CD4-positive, alpha-beta T cell treated with Interleukin-21 for 1 hour (primary cell): ENCODE measurements around the gene PTGR3.
A peak's percentile ranks its signal among the peaks of the same experiment; 100 is the strongest.

Experiments used
- DNase-seq: peaks from one replicate; pipeline ENCODE4 v3.0.0-alpha.2; 2020

Gene PTGR3

GRCh38 chr18:75214766-75215510 is 6.0 kb upstream of the PTGR3 start:
- no peak for DNase-seq

GRCh38 chr18:75214332-75214690 is 5.4 kb upstream of the PTGR3 start:
- DNase-seq = no peak

GRCh38 chr18:75213611-75214331 is 4.8 kb upstream of the PTGR3 start:
- DNase-seq = no peak

- no peak for DNase-seq
Observed at GRCh38 chr18:75212751-75213090, 3.8 kb upstream of the PTGR3 start.

DNA sequence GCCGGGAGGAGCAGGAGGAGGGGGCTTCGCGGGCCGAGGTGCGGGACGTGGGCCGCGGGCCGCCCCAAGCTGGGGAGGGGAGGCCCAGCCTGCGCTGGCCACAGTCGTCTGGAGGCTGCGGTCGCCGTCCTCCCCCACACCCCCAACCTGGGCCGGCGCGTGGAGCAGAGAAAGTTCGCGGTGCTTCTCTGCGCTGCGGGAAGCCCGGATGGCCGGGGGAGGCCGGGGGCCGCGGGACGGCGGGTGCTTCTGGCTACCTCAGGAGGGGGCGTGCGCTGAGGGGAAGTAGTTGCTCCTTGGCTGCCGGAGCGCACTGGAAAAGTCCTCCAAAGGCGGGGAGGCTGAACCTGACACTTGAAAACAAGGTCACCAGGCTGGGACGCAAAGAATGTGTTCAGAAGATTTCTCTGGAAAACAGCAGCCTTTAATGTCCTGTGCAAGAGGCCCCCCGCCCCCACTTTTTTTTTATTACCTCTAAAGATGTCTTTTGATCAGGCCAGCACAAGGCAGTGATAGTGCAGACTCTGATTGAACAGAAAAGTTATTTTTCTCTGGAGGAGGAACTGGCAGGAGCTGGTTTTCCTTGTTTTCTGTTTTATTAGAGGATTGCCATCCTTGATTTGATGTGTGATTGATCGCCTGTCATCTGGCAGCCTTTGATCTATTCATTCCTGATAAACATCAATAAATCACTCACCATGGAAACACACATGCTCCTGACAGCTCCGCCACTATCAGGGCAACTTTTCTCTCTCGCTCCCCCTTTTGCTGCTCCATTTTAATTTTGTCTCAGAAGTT is 3.2 kb upstream of the PTGR3 start:
- DNase-seq = peak; percentile 24

GRCh38 chr18:75211626-75211952 is 2.6 kb upstream of the PTGR3 start:
- DNase-seq = no peak

DNA sequence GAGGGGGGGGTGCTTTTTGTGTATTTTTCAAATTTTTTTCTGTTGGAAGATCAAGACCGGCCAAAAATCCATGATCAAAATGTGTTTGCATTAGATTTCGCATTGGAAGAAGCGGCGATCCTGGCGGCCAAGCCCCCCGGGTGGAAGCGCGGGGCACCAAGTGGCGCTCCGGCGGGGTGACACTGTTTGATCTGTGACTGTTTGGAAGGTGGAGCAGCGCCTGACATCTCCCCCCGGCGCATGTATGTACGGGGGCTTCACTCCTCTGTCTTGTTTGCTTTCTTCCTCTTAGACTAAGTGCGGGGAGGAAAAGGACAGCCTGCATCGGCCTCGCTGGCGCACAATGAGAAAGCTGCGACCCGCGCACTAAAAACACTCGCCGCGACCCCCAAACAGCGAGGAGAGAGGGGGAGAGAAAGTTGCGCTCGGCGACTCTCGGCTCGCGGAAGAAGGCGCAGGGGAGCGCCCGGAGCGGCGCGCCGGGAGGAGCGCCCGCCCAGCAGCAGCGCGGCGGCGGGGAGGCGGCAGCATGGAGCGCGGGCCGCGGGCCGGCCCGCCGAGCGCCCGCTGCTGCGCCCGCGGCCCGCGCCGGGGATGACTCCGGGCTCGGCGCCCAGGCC is 2.2 kb upstream of the PTGR3 start:
- DNase-seq = peak; percentile 27

DNA sequence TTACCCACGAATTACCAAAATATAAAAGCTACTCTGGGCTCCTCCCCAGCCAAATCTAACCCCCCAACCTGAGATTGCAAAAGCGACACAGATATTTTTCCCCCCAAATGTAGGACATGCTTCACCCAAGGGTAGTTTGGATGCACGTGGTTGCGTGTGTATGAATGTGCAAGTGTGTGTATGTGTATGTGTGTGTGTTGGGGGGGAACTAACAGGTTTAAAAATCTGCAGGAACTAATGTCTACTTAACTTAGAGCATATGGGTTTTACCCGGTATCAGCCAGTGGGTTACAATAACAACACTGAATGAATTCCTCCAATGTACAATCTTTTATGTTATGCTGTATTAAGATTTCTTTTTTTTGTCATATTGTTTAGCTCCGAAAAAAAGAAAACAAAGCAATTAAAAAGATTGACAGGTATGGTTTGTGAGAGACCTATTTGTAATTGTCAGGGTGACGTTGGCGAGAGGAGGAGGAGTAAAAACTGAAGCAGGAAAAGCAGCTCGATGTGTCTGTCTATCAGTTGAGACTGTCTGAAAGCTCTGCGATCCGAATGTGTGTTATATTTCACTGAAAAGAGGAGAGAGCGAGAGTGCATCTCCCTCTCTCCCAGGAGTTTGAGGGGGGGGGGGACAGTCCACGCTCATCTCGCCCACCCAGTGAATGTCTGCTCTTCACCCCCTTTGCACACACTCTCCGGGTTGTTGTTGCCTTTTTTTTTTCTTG is 1.5 kb upstream of the PTGR3 start, which contains the start of gene TSHZ1:
TSHZ1 (plus strand) TSS at position 524 of the 728 bp plus-strand sequence. CDS start 1,080 bp downstream, outside the sequence.
- DNase-seq = peak; percentile 85

DNA sequence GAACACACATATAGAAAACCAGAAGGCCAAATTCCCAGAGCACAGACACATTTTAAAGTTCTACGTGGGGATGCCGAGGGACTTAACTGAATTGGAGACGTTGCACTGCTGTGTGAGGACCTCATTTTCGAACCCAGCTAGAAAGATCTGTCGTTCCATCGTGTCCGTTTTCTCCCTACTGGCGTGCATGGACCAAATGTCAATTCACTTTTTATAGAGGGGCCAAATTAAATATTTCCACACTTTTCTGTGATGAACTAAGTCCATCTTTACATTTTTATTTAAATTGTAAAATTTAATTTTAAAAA is 966 bp upstream of the PTGR3 start:
- DNase-seq = no peak

GRCh38 chr18:75208836-75209128 is 157 bp downstream of the PTGR3 start:
- no peak for DNase-seq

GRCh38 chr18:75208155-75208835 is 644 bp downstream of the PTGR3 start:
- DNase-seq = peak; percentile 46

- DNase-seq = no peak
Observed at GRCh38 chr18:75207310-75208154, 1.4 kb downstream of the PTGR3 start.

DNA sequence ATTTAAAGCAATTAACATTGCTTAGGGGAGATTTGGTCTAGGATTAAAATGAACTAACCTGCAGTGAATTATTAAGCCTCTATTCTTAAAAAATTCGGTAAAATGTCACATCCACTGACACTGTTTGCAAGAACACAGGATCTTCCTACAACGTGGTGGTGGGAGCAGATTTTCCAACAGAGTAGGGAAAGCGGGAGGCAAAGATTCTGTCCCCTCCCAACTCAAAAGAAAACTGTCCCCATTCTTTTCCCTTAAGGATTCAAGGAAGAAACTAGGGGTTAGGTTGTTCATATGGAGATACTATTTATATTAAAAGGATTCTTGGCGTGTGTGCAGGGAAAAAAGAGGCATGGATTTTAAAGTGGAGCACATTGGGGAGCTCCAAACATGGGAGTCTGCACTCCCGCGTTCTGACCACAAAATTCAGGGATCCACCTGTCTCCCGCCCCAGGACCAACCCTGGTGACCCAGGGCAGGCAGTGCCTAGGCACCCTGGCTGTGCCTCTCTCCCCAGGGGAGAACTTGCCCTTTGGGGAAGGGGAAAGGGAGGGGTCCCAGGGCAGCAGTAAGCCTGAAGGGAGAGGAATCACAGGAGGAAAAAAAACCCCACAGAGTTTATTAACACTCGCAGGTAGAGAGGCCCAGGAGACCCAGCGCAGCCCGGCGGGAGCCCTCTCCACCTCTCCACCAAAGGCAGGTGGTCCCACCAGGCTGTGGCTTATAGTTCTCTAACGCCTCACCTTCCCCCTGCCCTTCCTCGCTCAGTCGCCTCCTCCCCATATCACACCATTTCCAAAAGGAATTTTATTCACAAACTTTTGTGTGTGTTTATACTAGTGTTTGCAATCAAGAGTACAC is 2.3 kb downstream of the PTGR3 start:
- DNase-seq = no peak

GRCh38 chr18:75205514-75206132 is 3.3 kb downstream of the PTGR3 start:
- DNase-seq = no peak

DNA sequence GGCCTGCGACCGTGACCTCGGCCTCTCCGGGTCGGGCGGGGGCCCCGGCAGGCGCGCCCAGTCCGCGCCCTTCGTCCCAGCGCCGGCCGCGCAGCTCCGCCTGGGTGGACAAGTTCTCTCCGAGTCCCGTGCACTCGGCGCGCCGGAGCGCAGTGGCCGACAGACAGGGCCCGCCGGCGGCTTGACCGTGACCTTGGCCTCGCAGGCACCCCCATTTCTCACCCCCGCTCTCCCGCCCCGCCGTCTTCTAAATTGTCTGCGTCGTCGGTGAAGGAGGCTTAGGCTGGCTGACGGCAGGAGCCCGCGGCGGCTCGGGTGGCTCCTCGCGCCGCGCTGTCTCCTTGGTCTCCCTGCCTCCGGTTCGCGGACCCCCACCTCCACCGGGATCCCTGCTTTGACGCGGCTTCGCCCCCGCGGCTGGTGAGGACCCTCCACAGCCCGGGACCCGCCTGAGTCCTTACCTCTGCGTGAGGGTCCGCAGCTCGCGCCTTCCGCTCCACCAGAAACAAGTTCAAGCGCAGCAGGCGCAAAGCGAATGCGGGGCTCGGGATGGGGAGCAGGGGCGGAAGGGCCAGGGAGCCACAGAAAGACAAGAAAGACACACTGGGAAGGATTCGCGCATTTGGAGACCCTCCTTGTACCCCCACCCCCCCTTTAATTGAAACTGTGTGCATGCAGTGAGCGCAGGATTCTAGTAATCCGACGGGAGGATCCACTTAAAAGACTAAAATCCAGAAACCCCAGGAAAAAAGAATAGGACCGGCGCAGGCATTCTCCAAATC is 4.0 kb downstream of the PTGR3 start:
- DNase-seq = no peak

GRCh38 chr18:75204269-75204731 is 4.6 kb downstream of the PTGR3 start:
- no peak for DNase-seq

GRCh38 chr18:75203416-75204268 is 5.3 kb downstream of the PTGR3 start:
- DNase-seq = no peak
